ENCODE results near the gene ARNT2. TPM values are rescaled to one million over a fixed set of nuclear protein-coding genes. Genes with fewer than 3 reads are reported as not detected.

The ARNT2 gene
- total RNA-seq, 1 experiment from 2014 or later: not detected

- in situ Hi-C loops (cut with HindIII; ENCODE audit: low sequenced_read_pairs): no loop called here
- DNase-seq (ENCODE audit: low spot score): peak; percentile 35
These were observed 775 bp downstream of the ARNT2 start for GRCh38 chr15:80404761-80405553.

GRCh38 chr15:80405554-80405850 is 1.3 kb downstream of the ARNT2 start:
- in situ Hi-C loops (cut with HindIII; ENCODE audit: low sequenced_read_pairs): no loop called here
- DNase-seq (ENCODE audit: low spot score): no peak

- in situ Hi-C loops (cut with HindIII; ENCODE audit: low sequenced_read_pairs): no loop called here
- no peak for DNase-seq (ENCODE audit: low spot score)
These were observed 1.8 kb downstream of the ARNT2 start for GRCh38 chr15:80405970-80406369.

- no peak for DNase-seq (ENCODE audit: low spot score)
- in situ Hi-C loops (cut with HindIII; ENCODE audit: low sequenced_read_pairs): no loop called here
These were observed 7.7 kb downstream of the ARNT2 start for GRCh38 chr15:80411788-80412288.

DNA sequence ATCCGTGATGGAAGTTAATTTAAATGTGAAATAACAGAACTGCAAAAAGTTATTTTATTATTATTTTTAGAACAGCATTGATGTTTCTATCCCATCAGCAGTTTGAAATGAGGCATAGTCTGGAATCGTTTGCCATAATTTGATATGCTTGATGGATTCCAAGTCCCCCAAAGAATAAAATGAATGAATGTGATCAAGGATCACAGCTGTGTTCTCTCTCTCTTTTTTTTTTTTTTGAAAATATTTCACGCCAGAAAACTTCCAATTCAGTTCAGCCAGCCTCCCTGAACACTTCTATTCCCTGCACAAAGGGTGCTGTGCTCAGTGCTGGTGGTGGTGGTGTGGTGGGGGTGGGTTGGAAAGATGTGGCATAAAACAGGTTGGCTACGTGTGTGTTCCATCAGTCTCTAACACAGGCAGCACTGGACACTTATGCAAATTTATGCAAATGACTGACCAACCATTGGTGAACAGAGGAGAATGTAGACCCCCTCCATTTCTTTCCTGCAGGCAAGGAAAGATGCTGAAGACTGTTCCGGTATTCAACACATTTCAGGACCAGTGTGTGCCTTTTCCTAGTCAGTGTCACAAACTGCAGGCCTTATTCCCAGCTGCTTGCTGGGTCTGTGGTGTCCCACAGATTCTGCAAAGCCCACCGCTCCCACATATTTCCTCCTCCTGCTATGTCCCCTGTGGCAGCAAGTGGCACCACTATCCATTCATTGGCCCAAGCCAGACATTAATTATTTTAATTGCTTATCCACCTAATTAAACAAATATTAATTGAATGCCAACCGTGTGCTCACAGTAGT is 10.6 kb downstream of the ARNT2 start:
- no peak for DNase-seq (ENCODE audit: low spot score)
- in situ Hi-C loops (cut with HindIII; ENCODE audit: low sequenced_read_pairs): no loop called here

GRCh38 chr15:80415358-80415670 is 11.1 kb downstream of the ARNT2 start:
- no peak for DNase-seq (ENCODE audit: low spot score)
- in situ Hi-C loops (cut with HindIII; ENCODE audit: low sequenced_read_pairs): no loop called here

DNA sequence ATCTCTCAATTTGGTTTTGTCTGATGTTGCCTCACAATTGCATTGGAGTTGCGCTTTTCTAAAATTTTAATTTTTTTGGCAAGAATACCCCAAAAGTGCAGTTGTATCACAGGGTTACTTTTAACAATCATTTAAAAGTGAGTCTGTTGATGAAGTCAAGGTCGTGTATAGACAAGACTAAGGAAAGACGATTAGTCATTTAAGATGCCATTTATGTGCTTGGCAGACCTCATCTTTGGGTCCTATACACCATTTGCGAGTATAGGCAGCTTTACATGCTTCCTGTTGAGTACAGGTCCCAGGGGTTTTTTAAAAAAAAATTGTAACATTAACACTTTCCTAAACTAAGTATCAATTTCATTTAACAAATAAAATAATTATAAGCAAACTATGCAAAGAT is 12.5 kb downstream of the ARNT2 start:
- in situ Hi-C loops (cut with HindIII; ENCODE audit: low sequenced_read_pairs): no loop called here
- no peak for DNase-seq (ENCODE audit: low spot score)

GRCh38 chr15:80418892-80419537 is 14.8 kb downstream of the ARNT2 start:
- in situ Hi-C loops (cut with HindIII; ENCODE audit: low sequenced_read_pairs): no loop called here
- DNase-seq (ENCODE audit: low spot score): peak; percentile 32

DNA sequence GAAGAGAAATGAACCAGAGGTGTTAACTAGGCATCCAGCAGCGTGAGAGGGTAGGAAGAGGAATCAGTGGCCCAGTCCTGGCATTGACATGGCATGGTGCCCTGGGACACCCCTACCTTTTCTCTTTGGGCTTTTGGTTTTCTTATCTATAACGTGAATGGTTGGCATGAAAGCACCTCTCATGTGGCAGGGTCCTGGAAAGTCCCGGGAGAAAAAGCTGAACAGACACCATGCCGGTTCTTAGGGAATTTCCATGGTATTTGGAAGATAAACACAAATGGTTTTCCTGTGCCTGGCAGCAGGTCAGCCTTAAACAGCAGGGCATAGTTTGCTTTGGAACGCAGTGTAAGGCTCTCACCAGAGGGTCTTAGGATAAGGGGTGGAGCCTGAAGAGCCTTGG is 15.4 kb downstream of the ARNT2 start:
- no peak for DNase-seq (ENCODE audit: low spot score)
- in situ Hi-C loops (cut with HindIII; ENCODE audit: low sequenced_read_pairs): no loop called here

GRCh38 chr15:80420658-80421057 is 16.5 kb downstream of the ARNT2 start:
- DNase-seq (ENCODE audit: low spot score): no peak
- in situ Hi-C loops (cut with HindIII; ENCODE audit: low sequenced_read_pairs): no loop called here

GRCh38 chr15:80423215-80423614 is 19.0 kb downstream of the ARNT2 start:
- in situ Hi-C loops (cut with HindIII; ENCODE audit: low sequenced_read_pairs): no loop called here
- DNase-seq (ENCODE audit: low spot score): no peak

- in situ Hi-C loops (cut with HindIII; ENCODE audit: low sequenced_read_pairs): no loop called here
- DNase-seq (ENCODE audit: low spot score): no peak
These were observed 20.2 kb downstream of the ARNT2 start for GRCh38 chr15:80424381-80424780.

DNA sequence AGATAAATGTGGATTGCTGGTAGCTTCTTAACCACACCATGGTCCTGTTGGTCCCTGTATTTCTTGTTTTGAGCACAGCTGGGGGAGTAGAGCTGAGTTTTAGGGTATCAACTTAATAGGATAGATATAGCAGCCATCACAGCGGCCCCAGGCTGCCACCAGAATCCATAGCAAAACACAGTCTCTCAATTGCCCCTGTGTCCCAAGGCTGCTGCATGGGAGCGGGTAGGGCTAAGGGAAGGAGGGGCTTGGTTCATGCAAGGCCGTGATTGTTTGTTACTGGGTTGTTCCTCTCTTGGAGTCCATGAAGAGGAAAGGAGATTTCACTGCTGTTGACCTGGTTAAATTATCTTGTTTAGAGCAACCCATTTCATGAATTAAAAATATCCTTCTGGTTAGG is 22.1 kb downstream of the ARNT2 start:
- in situ Hi-C loops (cut with HindIII; ENCODE audit: low sequenced_read_pairs): no loop called here

GRCh38 chr15:80429964-80430363 is 25.8 kb downstream of the ARNT2 start:
- DNase-seq (ENCODE audit: low spot score): no peak
- in situ Hi-C loops (cut with HindIII; ENCODE audit: low sequenced_read_pairs): no loop called here

More for the DNA sequence above, 22.1 kb downstream of the ARNT2 start:
- no peak for DNase-seq (ENCODE audit: low spot score)

- in situ Hi-C loops (cut with HindIII; ENCODE audit: low sequenced_read_pairs): no loop called here
- DNase-seq (ENCODE audit: low spot score): no peak
These were observed 27.6 kb downstream of the ARNT2 start for GRCh38 chr15:80431635-80432344.

DNA sequence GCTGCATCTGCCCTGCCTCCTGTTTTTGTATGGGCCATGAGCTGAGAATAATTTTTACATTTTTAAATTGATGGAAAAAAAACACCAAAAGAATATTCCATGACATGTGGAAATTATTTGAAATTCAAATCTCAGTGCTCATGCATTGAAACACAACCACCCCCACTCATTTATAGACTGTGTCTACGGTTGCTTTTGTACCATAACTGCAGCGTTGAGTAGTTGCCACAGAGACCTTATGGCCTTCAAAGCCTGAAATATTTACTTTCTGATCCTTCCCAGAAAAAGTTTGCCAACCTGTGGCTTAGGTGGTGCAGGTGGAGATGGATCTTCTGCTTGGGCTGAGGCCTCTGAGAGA is 28.1 kb downstream of the ARNT2 start:
- in situ Hi-C loops (cut with HindIII; ENCODE audit: low sequenced_read_pairs): no loop called here
- no peak for DNase-seq (ENCODE audit: low spot score)

DNA sequence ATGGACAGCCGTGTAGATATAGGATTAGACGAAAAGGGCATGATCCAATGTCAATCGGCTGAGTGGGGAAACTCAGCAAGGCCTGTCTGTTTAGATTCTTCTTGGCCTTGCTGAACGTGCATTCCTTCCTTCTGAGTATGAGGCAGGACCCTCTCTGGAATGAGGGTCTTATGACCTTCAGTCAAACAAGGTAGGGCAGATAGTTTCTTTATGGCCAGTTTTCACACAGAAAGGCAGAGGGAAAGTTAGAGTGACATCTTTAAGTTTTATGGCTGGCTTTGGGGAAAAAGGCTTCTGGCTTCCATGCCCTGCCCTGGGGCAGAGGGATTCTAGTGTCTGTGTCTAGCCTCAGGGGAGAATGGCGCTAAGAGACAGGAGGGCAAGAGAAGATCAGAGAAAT is 29.7 kb downstream of the ARNT2 start:
- in situ Hi-C loops (cut with HindIII; ENCODE audit: low sequenced_read_pairs): no loop called here
- DNase-seq (ENCODE audit: low spot score): no peak

DNA sequence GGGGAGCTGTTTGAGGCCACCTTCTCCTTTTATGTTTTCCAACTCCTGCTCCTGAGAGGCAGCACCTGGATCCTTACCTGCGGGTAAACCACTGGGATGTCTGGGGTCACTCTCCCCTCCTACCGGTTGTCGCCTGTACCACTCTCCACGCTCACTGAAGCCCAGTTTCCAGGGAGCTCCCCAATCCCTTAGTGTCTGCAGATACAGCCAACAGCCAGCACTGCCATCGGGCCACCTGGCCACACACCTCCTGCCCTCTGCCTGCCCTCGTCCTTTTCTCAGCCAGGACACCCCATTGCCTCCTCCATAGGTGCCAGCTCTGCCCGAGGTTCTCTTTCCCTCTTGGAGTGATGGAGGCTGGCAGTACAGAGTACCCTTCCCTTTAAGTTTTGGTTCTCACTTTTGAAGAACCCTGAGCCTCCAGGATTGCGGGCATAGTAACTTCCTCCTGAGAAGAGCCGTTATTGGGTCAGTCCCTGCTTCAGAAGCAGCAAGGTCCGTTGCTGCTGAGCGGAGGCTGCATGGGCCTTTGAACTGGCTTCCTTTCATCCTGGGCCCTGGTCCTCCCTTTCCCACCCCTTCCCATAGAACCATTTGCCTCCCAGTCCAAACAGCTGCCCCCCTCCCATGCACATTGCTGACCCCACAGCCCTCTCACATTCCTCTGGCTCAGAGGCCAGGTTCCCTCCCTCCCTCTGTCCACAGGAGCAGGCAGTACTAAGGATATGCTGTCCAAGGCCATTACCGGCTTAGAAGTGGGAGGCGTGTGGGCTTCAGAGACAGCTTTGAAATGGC is 30.9 kb downstream of the ARNT2 start:
- in situ Hi-C loops (cut with HindIII; ENCODE audit: low sequenced_read_pairs): no loop called here
- DNase-seq (ENCODE audit: low spot score): no peak
